Measurements from ENCODE around the gene PPP6R2. TPM values are rescaled to one million over a fixed set of nuclear protein-coding genes. Genes with fewer than 3 reads are reported as not detected.

Gene PPP6R2
- total and polyA plus RNA-seq, 12 donors = 34.7 to 51.5 (median 37.7) TPM

DNA sequence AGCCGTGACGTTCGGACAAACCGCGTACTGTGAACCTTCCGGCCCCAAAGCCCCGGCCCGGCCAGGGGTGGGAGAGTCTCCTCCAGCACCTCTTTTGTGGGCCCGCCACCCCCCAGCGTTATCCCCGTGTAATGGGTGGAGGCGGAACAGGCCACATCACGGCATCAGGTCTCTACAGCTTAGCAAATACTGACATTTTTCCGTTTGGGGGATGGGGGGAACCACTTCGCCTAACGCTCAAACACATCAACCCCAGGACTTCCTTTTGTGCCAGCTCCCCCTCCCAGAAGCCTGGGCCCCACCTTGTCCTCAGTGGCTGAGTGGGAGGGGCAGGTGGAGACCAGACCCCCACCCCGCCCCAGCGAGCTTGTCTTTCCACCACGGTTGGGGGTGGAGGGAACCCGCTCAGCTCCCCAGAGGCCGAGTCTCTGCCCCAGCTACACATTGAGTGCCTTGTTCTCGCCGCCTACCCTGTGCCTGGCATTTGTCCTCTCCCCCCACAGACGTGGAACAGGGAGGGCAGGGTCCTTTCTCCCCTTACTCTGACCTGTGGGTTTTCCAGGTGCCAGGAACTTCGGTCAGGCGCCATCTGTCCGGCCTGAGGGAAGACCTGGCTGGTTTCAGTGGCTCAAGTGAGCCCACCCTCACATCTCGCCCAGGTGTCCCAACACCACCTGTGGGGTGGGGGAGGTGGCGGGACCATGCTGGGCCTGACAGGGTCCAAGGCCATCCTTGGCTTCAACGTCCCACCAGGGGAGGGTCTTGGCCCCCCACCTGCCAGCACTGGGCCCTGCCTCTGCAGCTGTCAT, 102.1 kb downstream of the PPP6R2 start:
- Histone ChIP-seq H3K9me3 (no peaks in the 10 kb centered on the region), H3K27me3 (no peaks in the 10 kb centered on the region), H3K27ac (no peak overlapping the region), H3K36me3 (peaks cover 0 to 90% (median 34%) of the 10 kb centered on the region in 9 donors), H3K4me3 (no peak overlapping the region), H3K4me1 (peaks cover 0 to 8% (median 0%) of the 10 kb centered on the region in 9 donors)
- WGBS, 2 donors = 78 to 81% methylated on average over 30 of the region's 30 CpGs
- TF ChIP-seq, protein P1, sequence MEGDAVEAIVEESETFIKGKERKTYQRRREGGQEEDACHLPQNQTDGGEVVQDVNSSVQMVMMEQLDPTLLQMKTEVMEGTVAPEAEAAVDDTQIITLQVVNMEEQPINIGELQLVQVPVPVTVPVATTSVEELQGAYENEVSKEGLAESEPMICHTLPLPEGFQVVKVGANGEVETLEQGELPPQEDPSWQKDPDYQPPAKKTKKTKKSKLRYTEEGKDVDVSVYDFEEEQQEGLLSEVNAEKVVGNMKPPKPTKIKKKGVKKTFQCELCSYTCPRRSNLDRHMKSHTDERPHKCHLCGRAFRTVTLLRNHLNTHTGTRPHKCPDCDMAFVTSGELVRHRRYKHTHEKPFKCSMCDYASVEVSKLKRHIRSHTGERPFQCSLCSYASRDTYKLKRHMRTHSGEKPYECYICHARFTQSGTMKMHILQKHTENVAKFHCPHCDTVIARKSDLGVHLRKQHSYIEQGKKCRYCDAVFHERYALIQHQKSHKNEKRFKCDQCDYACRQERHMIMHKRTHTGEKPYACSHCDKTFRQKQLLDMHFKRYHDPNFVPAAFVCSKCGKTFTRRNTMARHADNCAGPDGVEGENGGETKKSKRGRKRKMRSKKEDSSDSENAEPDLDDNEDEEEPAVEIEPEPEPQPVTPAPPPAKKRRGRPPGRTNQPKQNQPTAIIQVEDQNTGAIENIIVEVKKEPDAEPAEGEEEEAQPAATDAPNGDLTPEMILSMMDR (IDR thresholded peaks at IDR 0.05) = no peak
- intact Hi-C loops (cut with DNase I) = no loop called here
- DNase-seq (peak in 1 of 2 donors; percentile 16), ATAC-seq (peak in 1 of 8 donors; percentile 1)

DNA sequence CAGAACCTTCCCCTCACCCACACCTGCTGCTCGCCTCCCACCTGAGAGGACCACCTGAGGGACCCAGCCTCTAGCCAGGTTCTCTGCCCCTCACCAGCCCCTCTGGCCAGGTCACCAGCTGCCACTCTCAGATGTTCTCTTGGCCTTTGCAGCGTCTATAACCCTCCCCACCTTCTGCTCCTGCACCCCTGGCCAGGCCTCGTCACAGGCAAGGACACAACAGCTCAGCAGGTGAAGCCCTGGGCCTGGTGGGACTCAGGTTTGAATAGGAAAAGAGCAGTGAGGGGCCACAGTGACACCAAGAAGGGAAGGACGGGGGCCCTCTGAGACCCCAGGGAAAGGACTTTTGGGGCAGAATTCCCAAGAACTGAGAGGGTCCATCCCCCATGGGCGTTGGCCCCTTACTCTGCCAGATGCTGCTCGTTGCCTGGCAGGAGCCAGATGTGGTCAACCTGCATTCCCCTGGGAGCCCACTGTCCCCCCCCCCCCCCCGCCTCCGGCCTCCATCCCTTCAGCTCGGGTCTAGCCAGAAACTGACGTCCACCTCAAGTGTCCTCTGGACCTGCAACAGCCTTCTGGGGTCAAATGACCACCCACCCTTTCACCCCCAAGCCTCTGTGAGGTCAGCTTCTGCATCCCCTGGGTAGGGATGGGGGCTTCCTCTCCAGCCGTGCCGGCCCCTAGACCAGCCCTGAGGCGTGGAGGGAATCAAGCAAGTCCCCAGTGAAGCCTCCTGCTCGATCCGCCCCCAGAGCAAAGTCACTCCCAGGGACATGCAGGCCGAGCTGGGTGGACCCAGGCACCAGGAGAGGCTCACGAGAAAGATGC, 103.0 kb downstream of the PPP6R2 start:
- 73 to 80% methylated on average over 16 to 17 of the region's 17 CpGs for WGBS, 2 donors
- intact Hi-C loops (cut with DNase I) = no loop called here
- TF ChIP-seq, protein P1 (IDR thresholded peaks at IDR 0.05) = no peak
- H3K4me1 ChIP-seq = peaks cover 0 to 8% (median 0%) of the 10 kb centered on the region in 9 donors
- H3K27me3 ChIP-seq = no peaks in the 10 kb centered on the region
- peak in 1 of 2 donors; percentile 15 for DNase-seq
- peaks cover 0 to 90% (median 29%) of the 10 kb centered on the region in 9 donors for H3K36me3 ChIP-seq
- no peak overlapping the region for H3K4me3 ChIP-seq
- H3K9me3 ChIP-seq = no peaks in the 10 kb centered on the region
- ATAC-seq = peak in 2 of 8 donors; percentile 1 to 3
- no peak overlapping the region for H3K27ac ChIP-seq

DNA sequence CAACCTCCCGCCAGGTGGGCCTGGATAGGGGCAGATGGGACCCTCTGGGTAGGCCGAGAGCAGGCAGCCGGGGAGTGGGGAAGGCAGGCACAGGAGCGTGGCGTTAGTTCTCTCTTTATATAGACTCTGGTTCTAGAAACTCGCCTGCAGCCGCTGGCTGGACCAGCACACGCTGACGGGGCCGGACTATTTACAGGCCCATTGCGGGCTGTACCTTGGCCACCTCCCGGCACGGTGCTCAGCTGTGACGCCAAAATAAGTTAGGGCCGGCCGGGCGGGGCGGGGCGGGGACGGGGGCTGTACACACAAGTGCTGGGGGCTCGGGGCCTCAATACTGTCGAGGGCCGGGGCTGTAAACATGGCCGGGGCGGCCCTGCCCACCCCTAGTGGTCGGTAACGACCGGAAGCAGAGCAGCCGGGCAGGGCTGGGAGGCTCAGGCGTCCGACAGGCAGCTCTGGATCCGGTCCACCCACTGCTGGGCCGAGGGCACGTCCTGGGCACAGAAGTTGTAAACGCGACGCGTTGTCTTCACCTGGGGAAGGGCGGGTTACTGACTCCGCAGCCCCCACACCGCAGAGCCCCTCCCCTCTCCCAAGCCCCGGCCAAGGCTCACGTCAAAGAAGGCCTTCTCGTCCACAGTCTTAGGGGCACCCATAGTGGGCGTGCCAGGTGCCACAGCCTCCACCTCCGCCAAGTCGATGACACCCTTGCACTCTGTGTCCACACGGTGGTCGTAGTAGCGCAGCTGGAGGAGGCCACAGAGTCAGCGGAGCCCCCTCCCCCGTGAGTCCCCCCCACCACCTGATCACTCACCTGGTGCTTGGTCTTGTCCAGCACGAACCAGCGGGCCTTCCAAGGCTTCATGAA, 103.8 kb downstream of the PPP6R2 start:
- no peak overlapping the region for H3K4me3 ChIP-seq
- H3K27ac ChIP-seq = no peak overlapping the region
- H3K27me3 ChIP-seq = no peaks in the 10 kb centered on the region
- peak in 4 of 8 donors; percentile 3 to 17 (median 6) for ATAC-seq
- intact Hi-C loops (cut with DNase I) = no loop called here
- TF ChIP-seq, protein P1 (IDR thresholded peaks at IDR 0.05) = no peak
- WGBS, 2 donors = 89 to 91% methylated on average over 54 of the region's 54 CpGs
- H3K4me1 ChIP-seq = peaks cover 0 to 8% (median 0%) of the 10 kb centered on the region in 9 donors
- H3K9me3 ChIP-seq = no peaks in the 10 kb centered on the region
- DNase-seq = no peak
- peaks cover 0 to 90% (median 32%) of the 10 kb centered on the region in 9 donors for H3K36me3 ChIP-seq

Data from heart right ventricle (tissue), 16 donors.